Mucosa of gallbladder (tissue), 1 donor: ENCODE data around the gene USP9X. TPM values are rescaled to one million over a fixed set of nuclear protein-coding genes. Genes with fewer than 3 reads are reported as not detected.
"Not testable (repeated sequence)": the region's sequence is repeated elsewhere in the genome, so short reads cannot be mapped to it uniquely, and the experiment has no call there.

Experiments used
- DNase-seq: peaks from one replicate; pipeline ENCODE4 v3.0.0-alpha.2; 2020; ENCODE audit warnings: low spot score
- total RNA-seq: library from RNA; stranded (reverse); gene quantifications from one replicate; pipeline ENCODE4 v1.2.1, GENCODE V29; 2021
- donor health status: DM: no; HTN: no; CAD: no.

Gene USP9X, protein sequence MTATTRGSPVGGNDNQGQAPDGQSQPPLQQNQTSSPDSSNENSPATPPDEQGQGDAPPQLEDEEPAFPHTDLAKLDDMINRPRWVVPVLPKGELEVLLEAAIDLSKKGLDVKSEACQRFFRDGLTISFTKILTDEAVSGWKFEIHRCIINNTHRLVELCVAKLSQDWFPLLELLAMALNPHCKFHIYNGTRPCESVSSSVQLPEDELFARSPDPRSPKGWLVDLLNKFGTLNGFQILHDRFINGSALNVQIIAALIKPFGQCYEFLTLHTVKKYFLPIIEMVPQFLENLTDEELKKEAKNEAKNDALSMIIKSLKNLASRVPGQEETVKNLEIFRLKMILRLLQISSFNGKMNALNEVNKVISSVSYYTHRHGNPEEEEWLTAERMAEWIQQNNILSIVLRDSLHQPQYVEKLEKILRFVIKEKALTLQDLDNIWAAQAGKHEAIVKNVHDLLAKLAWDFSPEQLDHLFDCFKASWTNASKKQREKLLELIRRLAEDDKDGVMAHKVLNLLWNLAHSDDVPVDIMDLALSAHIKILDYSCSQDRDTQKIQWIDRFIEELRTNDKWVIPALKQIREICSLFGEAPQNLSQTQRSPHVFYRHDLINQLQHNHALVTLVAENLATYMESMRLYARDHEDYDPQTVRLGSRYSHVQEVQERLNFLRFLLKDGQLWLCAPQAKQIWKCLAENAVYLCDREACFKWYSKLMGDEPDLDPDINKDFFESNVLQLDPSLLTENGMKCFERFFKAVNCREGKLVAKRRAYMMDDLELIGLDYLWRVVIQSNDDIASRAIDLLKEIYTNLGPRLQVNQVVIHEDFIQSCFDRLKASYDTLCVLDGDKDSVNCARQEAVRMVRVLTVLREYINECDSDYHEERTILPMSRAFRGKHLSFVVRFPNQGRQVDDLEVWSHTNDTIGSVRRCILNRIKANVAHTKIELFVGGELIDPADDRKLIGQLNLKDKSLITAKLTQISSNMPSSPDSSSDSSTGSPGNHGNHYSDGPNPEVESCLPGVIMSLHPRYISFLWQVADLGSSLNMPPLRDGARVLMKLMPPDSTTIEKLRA (N-terminal part only)
- 90.5 TPM for total RNA-seq

DNA sequence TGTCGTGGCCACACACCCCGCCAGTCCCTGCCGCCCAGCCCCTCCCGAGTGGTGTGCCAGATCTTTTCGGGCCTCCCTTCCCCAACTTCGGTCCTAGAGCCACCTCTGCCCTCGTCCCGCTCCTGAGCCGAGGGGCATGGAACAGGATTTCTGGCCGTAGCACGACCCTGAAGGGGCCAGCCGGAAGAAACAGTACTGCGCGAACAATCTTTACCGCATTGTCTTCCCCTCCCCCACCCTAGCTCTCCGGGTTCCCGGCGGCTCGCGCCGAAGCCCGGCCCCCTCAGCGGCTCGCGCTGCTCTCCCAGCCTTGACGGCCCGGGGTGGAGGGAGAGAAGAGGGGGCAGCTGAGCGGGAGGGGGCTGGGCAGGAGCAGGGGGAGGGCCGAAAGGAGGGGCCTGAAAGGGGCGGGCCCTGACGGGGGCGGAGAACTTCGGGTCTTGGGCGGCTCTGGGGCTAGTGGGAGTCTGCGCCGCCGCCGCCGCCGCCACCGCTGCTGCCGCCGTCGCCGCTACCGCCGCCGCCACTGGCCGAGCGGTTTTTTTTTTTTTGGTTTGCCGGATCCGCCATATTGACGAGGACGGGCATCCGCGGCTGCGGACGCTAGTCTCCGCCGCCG is at the start of gene USP9X:
TSS of gene USP9X (plus strand) at position 553 of the 619 bp plus-strand sequence. CDS start 38,184 bp downstream, outside the sequence.
- peak; percentile 88 for DNase-seq

DNA sequence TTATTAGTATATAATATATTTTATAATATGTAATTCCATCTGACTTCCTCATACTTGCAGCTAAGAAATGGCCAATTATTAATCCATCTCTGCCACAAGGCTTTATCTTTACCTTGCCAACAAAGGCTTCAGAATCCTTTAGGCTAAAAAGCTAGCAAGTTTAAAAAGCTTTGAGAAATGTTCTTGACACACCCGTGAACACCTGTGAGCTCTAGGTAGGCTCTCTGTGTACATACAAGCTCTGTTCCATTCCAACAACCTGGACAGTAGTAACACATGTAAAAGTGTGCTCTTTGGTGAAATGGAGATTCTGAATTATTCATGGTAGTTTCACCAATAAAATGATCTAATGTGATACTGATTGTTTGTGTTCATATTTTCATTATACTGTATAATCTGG is 49.7 kb upstream of the USP9X start:
- no peak for DNase-seq

DNA sequence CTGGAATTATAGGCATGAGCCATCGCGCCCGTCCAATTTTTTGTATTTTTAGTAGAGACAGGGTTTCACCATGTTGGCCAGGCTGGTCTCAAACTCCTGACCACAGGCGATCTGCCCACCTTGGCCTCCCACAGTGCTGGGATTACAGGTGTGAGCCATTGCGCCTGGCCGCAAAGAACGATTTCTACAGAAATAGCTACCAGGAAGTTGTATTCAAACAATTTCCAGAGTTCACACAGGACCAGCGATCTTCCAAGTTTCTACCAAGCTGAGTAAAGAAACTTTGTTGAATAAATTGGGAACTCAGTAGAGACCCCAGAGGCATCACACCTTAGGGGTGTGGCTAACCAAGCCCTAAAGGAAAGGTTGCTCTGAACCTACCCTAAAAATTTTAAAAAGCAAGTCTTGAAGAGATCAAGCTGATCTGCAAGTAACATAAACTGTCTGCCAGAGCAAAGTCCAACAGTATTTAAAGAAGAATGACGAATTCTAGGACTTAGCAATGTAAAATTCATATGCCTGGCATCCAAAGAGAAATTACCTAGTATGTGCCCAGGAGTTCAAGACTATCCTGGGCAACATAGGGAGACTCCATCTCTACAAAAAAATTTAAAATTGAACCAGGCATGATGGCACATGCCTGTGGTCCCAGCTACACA is 48.4 kb upstream of the USP9X start:
- DNase-seq, result no peak

DNA sequence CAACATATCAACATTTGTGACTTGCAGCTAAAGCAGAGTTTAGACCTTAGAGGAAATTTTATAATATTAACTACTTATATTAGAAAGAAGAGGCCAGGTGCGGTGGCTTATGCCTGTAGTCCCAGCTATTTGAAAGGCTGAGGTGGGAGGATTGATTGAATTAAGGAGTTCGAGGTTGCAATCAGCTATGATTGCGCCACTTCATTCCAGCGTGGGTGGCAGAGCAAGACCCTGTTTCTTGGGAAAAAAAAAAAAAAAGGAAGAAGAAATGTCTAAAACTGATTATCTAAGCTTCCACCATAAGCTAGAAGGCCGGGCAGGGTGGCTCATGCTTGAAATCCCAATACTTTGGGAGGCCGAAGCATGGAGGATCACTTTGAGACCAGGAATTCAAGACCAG is 42.0 kb upstream of the USP9X start:
- DNase-seq, result no peak

DNA sequence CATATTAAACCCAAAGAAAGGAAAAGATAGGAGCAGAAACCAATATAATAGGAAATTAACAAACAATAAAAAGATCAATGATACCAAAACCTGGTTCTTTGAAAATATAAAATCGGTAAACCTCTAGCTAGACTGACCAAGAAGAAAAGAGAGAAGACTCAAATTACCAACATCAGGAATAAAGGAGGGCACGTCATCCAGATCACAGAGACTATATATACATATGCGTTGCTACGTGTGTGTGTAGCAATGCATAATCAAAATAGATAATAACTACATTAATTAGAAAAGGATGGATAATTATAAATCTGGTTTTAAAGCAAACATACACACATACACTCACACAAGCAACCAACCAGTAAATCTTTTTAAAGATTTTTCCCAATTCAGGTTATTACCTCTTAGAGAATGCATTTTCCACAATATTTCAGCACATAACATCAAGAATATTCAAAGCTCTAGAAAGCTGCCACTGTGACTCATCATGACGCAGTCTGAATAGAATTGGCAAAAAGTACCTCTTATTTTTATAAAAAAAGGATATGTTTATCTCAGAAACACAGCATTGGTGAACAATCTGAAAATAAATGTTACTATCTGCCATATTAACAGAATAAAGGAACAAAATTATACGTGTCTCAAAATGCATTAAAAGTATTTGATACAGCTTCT is 41.4 kb upstream of the USP9X start:
- no peak for DNase-seq

DNA sequence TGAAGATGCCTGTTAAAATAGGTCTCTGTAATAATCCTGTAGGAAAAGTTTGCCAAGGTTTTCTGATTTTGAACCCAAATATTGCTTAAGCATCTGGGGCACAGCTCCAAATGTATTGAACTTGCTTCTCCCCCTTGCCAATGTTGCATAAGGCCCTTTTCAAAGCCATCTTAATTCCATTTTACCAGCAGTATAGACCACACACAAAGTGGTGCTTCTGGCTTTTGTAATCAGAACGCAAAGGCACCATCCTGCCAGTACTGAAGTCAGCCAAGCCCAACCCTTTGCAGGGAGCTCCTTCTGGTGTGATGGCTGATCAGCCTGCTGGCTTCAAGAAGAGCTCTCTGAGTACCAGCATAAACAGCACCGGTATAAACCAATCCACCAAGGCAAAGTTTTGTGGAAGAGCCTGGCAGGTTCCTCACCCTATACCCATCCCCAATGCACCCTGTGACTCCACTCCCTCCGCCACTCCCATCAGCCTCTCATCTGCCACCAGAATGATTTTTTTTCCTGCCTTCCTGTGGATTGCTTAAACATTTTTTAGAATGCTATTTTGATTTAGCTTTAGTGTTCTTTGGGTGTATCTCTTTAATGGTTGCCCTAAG is 39.2 kb upstream of the USP9X start:
- DNase-seq, result peak; percentile 20

DNA sequence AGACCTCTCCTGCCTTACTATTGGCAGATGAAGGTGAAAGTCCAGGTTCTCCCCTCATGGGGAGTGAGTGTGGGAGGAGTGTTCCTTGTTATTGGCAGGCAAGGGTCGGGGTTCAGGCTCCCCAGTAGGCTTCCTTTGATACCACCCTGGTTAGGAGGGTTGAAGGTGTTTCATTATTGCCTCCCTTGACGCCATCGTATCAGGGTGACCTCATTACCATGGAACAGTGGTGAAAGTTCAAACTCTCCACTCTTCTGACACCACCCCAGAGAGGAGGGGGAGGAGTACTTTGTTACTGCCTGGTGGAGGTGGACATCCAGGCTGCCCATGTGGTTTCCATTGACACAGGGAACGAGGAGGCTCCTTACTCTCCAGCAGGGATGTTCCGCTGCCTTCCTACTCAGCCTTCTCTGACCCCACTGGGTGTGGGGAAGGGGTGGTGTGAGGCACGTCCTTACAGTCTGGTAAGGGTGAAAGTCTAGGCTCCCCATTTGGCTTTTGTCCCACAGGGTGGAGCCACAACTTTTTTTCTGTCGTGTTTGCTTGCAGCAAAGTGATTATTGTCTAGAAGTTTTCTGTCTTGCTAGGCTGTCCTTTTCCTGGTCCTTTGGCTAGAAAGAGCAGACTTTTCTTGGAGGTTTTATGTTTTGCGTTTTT is 37.2 kb upstream of the USP9X start:
- peak; percentile 42 for DNase-seq

DNA sequence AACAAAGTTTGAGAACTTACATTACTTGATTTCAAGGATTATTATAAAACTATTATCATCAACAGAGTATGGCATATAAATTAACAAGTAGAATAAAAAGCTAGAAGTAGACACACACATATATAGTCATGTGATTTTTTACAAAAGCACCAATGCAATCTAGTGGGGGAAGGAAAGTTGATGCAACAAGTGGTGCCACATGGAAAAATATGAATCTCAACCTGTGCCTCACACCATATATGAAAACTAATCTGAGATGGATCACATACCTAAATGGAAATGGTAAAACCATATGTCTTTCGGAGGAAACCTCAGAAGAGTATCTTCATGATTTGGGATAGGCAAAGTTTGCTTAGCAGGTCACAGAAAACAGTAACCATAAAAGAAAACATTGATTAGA is 34.9 kb upstream of the USP9X start:
- no peak for DNase-seq

DNA sequence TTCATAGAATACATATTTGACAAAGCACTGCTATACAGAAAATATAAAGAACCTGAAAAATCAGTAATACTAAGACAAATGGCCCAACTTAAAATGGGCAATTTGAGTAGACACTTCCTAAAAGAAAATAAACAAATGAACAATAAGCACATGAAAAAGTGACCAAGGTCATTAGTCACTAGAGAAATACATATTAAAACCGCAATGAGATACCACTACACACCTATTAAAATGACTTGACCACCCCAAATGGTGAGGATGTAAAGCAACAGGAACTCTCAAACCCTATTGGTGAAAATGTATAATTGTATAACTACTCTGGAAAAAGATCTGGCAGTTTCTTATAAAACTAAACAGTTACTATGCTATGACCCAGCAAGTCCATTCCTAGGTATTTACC is 34.0 kb upstream of the USP9X start:
- no peak for DNase-seq

DNA sequence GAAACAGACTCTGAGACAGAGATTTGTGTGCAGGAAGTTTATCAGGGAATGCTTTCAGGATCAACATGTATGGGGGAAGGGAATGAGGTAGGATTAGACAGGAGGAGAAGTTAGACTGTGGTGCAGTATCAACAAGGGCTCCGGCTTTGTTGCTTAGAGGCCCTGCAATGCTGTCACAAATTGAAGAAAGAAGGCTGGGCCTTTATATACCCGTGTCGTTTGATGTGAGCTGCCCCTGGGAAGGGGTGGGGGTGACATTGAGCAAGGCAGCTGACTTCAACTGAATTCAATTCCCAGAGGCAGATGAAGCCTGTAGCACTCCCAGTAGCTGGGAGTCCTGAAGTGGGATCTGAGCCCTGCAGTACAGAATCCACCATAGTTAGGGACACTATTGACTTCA is 29.5 kb upstream of the USP9X start:
- DNase-seq, result no peak

DNA sequence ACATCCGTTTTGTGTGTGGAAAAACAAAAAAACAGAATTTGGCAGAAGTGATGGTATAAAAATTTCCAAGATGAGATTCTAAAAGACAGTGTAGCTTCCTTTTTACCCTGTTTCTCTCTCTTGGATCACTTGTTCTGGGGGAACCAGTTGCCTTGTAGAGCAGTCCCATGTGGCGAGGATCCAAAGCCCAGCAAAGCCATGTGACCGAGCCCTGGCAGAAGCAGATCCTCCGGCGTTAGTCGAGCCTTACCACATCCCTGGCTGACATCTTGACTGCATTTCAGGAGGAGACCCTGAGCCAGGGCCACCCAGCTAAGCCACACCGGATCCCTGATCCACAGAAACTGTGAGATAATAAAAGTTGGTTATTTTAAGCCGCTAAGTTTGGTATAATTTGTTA is 22.0 kb upstream of the USP9X start:
- not testable (repeated sequence) for DNase-seq

DNA sequence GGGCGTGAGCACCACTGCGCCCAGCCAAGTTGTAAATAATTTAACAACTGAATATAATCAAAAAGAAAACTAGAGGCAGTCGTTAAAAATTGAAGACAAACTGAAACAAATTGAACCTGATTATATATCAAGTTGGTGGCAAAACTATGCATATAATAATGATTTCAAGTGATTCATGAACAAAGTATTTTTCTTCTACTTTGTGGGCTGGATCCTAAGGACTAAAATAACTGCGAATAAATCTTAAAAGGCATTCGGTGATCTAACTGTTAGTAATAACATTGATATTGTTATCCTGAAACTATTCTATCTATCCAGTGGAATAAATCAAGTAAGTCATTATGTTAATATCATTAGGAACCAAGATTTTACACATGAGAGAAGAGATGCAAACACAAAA is 21.2 kb upstream of the USP9X start:
- DNase-seq, result no peak

DNA sequence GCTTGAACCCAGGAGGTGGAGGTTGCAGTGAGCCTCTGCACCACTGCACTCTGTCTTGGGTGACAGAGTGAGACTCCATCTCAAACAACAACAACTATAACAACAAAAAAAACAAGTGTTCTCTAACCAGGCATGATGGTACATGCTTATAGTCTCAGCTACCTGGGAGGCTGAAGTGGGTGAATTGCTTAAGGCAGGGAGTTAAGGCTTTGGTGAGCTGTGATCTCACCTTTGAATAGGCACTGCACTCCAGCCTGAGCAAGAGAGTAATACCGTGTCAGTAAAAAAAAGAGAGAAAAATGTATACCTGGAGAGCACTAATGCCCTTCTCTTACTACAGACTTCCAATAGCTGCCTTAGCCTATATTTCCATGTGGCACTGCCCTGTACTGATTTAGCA is 18.9 kb upstream of the USP9X start:
- no peak for DNase-seq

DNA sequence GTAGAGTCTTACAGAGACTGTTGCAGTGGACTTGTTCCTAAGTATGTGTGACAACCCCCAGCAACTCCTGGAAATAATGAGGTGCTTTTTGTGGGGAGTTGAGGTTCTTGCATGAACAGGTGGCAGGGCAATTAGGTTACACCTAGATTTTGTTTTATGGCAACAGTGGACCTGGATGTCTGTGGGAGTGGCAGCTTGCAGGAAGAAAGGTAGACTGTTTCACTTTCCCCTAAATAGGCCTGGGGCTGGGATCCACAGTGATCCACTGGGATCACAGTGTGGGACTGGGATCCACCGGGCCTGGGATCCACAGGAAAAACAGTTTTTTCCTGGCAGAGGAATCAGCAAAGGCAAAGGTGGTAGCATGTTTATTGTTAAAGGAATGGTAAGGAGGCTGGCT is 18.3 kb upstream of the USP9X start:
- DNase-seq, result no peak

DNA sequence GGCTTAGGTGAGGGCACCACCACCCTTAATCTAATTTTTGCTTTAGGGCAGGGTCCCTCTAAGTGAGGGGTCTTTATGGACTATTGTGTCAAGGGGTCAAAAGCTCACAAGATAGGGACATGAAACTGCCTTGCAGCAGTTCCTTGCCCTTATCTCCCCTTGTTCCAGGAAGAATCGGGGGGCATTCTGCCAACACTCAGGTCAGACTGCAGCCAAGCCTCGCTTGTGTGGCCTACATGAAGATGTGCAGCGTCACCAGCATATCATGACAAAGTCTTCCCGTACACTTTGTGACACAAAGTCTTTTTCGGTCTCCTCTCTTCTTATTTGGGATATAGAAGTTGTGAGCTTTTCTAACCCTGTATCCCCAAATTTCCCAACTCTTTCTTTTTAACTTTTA is 17.5 kb upstream of the USP9X start:
- peak; percentile 18 for DNase-seq

DNA sequence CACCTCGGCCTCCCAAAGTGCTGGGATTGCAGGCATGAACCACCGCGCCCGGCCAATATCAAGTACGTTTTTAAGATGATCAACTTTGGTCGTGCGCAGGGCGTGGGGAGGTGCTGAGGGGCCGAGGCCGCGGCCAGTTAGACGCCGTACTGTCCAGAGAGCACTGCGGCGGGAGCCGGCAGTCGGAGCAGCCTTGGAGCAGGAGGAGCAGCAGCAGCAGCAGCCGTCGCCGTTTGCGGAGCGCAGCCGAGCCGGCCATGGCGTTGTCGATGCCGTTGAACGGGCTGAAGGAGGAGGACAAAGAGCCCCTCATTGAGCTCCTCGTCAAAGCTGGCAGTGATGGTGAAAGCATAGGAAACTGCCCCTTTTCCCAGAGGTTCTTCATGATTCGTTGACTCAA is 8.5 kb upstream of the USP9X start:
- DNase-seq, result no peak

DNA sequence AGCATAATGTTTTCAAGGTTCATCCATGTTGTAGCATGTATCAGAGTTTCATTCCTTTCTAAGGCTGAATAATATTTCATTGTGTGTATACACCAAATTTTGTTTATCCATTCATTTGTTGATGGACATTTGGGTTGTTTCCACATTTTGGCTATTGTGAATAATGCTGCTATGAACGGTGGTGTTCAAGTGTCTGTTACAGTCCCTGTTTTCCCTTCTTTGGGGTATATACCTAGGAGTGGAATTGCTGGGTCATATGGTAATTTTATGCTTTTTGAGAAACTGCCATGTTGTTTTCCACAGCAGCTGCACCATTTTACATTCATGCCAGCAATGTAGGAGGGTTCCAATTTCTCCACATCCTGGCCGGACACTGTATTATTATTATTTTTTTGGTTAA is 3.4 kb upstream of the USP9X start:
- no peak for DNase-seq

DNA sequence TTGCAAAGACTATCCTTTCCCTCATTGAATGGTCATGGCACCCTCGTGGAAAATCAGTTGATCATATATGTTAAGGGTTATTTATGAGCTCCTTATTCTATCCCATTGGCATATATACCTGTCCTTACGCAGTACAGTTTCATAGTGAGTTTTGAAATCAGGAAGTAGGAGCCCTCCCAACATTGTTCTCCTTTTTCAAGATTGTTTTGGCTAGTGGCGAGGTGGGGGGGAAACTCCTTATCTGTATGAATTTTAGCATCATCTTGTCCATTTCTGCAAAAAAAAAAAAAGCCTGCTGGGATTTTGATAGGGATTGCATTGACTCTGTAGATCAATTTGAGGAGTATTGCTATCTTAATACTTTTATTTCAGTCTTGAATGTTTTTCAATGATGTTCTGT is 2.5 kb upstream of the USP9X start:
- DNase-seq, result no peak

DNA sequence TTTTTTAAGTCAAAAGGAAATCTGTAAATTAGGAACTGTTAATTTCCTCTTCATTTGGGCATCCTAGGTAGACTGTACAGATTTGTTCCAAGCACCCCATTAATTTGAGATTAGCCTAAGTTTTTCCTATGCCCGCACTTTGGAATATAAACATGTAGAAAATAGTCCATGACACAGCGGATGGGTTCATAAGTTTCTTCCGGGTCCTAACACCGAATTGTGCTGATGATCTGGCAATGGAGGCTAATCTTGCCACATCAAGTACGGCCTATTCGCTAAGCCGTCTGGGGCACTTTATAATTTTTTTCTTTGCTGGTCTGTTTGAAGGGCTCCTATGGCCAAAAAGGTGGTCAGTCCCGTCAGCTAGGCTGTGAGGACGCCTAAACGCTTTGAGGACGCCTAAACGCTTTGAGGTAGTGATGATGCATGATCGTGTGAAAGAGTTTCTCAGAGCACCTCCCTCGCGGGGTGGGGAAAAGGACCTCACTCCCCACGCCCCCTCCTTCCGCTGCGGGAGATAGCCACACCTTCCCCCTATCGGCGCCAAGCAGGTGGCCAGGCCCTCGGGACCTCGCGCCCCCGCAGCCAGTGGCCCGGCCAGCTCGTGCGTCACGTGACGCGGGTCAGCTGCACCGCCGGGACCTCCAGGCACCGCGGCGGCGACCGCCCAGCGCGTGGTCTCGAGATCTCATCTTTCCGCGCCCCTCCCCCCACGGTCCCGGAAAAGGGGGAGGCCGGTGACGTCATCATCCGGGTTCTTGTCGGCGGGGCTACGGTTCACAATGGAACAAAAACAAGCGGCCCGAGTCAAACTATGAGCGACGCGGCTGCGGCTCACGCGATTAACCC is 977 bp upstream of the USP9X start:
- peak; percentile 98 for DNase-seq
